Osteoblast (primary cell): Measurements from ENCODE around the gene TMIGD2. TPM values are rescaled to one million over a fixed set of nuclear protein-coding genes. Genes with fewer than 3 reads are reported as not detected.
A peak's percentile ranks its signal among the peaks of the same experiment; 100 is the strongest.

Experiments
- DNase-seq: peaks from one replicate; pipeline ENCODE4 v3.0.0; 2011; ENCODE audit warnings: low spot score, mixed read lengths; ENCODE audit not compliant: insufficient read length; ENCODE audit errors: missing footprints
- H2AFZ ChIP-seq: 2 replicates; pipeline ENCODE4 v1.6.0; 2011; ENCODE audit warnings: mild to moderate bottlenecking, low read length
- H3K27ac ChIP-seq: 2 replicates; pipeline ENCODE4 v1.5.1; 2011; ENCODE audit warnings: mild to moderate bottlenecking, low read depth, low read length, moderate library complexity
- H3K27me3 ChIP-seq: 2 replicates; pipeline ENCODE4 v1.6.0; 2012; ENCODE audit warnings: mild to moderate bottlenecking, control low read depth, inconsistent platforms, low read length, moderate library complexity; ENCODE audit not compliant: insufficient read depth
- H3K36me3 ChIP-seq: 2 replicates; pipeline ENCODE4 v1.5.1; 2011; ENCODE audit warnings: mild to moderate bottlenecking, low read length, control low read depth, moderate library complexity; ENCODE audit not compliant: insufficient read depth
- H3K4me1 ChIP-seq: 2 replicates; pipeline ENCODE4 v1.5.1; 2011; ENCODE audit warnings: mild to moderate bottlenecking, low read length, control low read depth, moderate library complexity; ENCODE audit not compliant: insufficient read depth
- H3K4me2 ChIP-seq: 2 replicates; pipeline ENCODE4 v1.6.0; 2011; ENCODE audit warnings: mild to moderate bottlenecking, low read length; ENCODE audit not compliant: insufficient read depth
- H3K4me3 ChIP-seq: fragments of 200-600 bp; sonication (generic); 3 replicates; pipeline ENCODE4 v1.5.1; 2012; ENCODE audit warnings: mild to moderate bottlenecking, low read length, inconsistent platforms; ENCODE audit not compliant: insufficient read depth
- H3K79me2 ChIP-seq: 2 replicates; pipeline ENCODE4 v1.6.0; 2012; ENCODE audit warnings: mild to moderate bottlenecking, low read length, control low read depth, inconsistent platforms; ENCODE audit not compliant: insufficient read depth
- H3K9me3 ChIP-seq: 2 replicates; pipeline ENCODE4 v1.5.1; 2011; ENCODE audit warnings: low read depth, low read length, control low read depth
- H4K20me1 ChIP-seq: 2 replicates; pipeline ENCODE4 v1.6.0; 2012; ENCODE audit warnings: mild to moderate bottlenecking, low read length, control low read depth; ENCODE audit not compliant: insufficient read depth
- total RNA-seq: library from RNA; depleted of rRNA; stranded (reverse); fragments of >200 nt; gene quantifications from 2 replicates; pipeline ENCODE4 v1.2.3, GENCODE V29; 2012
- TF ChIP-seq, protein P1 (sequence below): IDR thresholded peaks from 2 replicates; pipeline ENCODE4 v1.5.1; 2011; ENCODE audit warnings: mild to moderate bottlenecking, low read depth, low read length, moderate library complexity; ENCODE audit errors: extremely low read depth

TMIGD2 gene
- total RNA-seq, 1 donor: not detected

DNA sequence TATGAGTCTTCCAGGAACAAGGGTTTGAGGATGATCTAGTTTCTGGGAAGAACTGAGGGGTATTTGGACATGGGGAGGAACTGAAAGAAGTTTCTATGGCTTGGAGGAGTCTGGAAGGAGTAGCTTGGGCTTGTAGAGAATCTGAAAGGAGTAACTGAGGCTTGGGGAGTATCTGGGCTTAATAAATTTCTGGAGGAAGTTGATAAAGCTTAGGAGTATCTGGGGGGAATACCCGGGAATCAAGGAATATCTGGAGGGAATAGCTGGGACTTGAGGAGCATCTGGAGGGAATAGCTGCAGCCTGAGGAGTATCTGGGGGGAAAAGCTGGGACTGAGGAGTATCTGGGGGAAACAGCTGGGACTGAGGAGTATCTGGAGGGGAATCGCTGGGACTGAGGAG, 18.2 kb upstream of the TMIGD2 start:
- Histone ChIP-seq H3K4me3 (no peak overlapping the region), H3K4me1 (no peaks in the 10 kb centered on the region), H2AFZ (no peak overlapping the region), H3K27ac (no peak overlapping the region), H4K20me1 (no peaks in the 10 kb centered on the region), H3K27me3 (no peaks in the 10 kb centered on the region), H3K79me2 (no peaks in the 10 kb centered on the region), H3K4me2 (no peak overlapping the region), H3K9me3 (no peaks in the 10 kb centered on the region), H3K36me3 (no peaks in the 10 kb centered on the region)
- peak; percentile 52 for DNase-seq
- TF ChIP-seq, protein P1, sequence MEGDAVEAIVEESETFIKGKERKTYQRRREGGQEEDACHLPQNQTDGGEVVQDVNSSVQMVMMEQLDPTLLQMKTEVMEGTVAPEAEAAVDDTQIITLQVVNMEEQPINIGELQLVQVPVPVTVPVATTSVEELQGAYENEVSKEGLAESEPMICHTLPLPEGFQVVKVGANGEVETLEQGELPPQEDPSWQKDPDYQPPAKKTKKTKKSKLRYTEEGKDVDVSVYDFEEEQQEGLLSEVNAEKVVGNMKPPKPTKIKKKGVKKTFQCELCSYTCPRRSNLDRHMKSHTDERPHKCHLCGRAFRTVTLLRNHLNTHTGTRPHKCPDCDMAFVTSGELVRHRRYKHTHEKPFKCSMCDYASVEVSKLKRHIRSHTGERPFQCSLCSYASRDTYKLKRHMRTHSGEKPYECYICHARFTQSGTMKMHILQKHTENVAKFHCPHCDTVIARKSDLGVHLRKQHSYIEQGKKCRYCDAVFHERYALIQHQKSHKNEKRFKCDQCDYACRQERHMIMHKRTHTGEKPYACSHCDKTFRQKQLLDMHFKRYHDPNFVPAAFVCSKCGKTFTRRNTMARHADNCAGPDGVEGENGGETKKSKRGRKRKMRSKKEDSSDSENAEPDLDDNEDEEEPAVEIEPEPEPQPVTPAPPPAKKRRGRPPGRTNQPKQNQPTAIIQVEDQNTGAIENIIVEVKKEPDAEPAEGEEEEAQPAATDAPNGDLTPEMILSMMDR: no peak

DNA sequence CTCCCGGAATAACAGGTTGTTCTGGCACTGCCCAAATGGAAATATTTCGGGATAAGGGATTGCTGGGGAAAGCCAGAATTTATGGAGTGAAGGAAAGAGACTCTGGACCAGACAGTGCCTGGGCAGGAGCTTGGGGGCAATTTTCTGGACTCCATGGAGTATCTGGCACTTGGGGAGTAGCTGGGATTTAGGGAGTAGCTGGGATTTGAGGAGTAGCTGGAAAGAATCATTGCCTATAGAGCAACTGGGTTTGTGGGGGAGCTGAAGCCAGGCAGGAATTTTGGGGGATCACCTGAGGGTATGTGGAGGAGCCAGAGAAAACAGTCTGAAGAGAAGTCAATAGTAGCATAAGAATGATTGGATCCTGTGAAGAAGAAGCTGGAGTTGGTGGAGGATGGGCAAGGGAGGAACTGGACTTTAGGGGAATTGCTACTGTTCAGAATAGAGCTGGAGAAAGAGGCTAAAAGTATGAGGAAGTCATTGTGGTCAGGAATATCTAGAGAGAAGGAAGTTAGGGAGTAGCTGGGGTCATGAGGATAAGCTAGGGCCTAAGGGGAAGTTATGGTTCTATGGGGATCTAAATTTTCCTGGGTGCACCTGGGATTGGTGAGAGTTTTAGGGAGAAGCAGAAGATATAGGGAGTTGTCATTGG, 17.0 kb upstream of the TMIGD2 start:
- H3K4me3 ChIP-seq: no peak overlapping the region
- H2AFZ ChIP-seq: no peak overlapping the region
- TF ChIP-seq, protein P1: no peak
- H3K27ac ChIP-seq: no peak overlapping the region
- no peak overlapping the region for H3K4me2 ChIP-seq
- H3K9me3 ChIP-seq: no peaks in the 10 kb centered on the region
- DNase-seq: peak; percentile 44
- H4K20me1 ChIP-seq: no peaks in the 10 kb centered on the region
- H3K79me2 ChIP-seq: no peaks in the 10 kb centered on the region
- H3K27me3 ChIP-seq: no peaks in the 10 kb centered on the region
- H3K36me3 ChIP-seq: no peaks in the 10 kb centered on the region
- no peaks in the 10 kb centered on the region for H3K4me1 ChIP-seq

DNA sequence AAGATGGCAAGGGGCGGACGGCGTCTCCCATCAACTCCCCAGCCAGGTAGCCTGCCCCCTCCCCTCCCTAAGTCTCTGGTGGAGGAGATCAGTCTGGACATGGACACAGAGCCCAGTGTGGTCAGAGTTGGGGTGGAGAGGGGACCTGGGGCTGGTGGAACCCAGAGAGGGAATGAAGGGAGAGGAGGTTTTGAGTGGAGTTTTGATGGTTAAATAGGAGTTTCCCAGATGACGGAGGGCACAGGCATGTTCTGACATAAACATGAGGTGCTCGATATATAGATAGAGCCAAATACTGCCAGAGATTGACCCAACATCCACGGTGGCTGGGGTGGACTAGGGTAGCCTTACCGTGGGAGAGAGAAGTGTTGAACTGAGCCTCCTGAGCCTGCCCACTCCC, 16.3 kb upstream of the TMIGD2 start:
- H3K4me2 ChIP-seq: no peak overlapping the region
- H3K9me3 ChIP-seq: no peaks in the 10 kb centered on the region
- no peaks in the 10 kb centered on the region for H3K79me2 ChIP-seq
- H3K4me3 ChIP-seq: no peak overlapping the region
- no peaks in the 10 kb centered on the region for H3K4me1 ChIP-seq
- peak; percentile 70 for DNase-seq
- no peaks in the 10 kb centered on the region for H3K36me3 ChIP-seq
- TF ChIP-seq, protein P1: no peak
- H2AFZ ChIP-seq: no peak overlapping the region
- H3K27me3 ChIP-seq: no peaks in the 10 kb centered on the region
- H4K20me1 ChIP-seq: no peaks in the 10 kb centered on the region
- H3K27ac ChIP-seq: no peak overlapping the region

DNA sequence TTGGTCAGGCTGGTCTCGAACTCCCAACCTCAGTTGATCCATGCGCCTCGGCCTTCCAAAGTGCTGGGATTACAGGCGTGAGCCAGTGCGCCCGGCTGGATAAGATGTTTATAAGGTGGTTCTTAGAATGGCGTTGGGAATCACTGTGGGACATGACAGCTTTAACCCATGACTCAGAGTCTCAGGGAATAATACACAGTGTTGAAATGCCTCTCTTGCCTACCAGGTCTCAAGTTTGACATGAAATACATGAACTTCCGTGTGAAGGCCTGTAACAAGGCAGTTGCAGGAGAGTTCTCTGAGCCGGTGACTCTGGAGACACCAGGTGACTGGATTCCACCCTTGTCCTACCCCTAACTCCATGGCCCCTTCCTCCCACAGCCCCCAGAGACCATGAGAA, 14.8 kb upstream of the TMIGD2 start:
- no peak overlapping the region for H3K27ac ChIP-seq
- H4K20me1 ChIP-seq: no peaks in the 10 kb centered on the region
- H3K36me3 ChIP-seq: no peaks in the 10 kb centered on the region
- no peaks in the 10 kb centered on the region for H3K27me3 ChIP-seq
- no peak overlapping the region for H2AFZ ChIP-seq
- H3K79me2 ChIP-seq: no peaks in the 10 kb centered on the region
- no peaks in the 10 kb centered on the region for H3K4me1 ChIP-seq
- H3K9me3 ChIP-seq: no peaks in the 10 kb centered on the region
- peak; percentile 76 for DNase-seq
- H3K4me2 ChIP-seq: no peak overlapping the region
- TF ChIP-seq, protein P1: no peak
- no peak overlapping the region for H3K4me3 ChIP-seq
